K562 (cell line): ENCODE data around the gene B3GNT9. TPM values are rescaled to one million over a fixed set of nuclear protein-coding genes. Genes with fewer than 3 reads are reported as not detected.

Experiments
- ATAC-seq: fragments of 200-7000 bp; cut with Tn5 transposase; 3 replicates; pipeline ENCODE4 v1.9.1; 2020; ENCODE audit warnings: moderate library complexity
- BruUV-seq: library from RNA; stranded (reverse); fragments of 400-500 nt; replicated peaks from 2 replicates; lab custom pipeline; 2021; lab: Mats Ljungman, UMichigan
- CTCF ChIA-PET: fragments of 300-600 bp; formaldehyde crosslinking; extraction: SDS; loops from one replicate; lab custom pipeline; 2021; ENCODE audit warnings: low intra/inter-chr PET ratio; lab: Yijun Ruan, JAX
- POLR2A ChIA-PET: fragments of 300-600, 350-650 bp; sonication (Branson Sonifier 250); formaldehyde crosslinking; extraction: SDS; loops from one replicate; lab custom pipeline; 2021; ENCODE audit warnings: antibody characterized with exemption, inconsistent platforms; lab: Yijun Ruan, JAX
- DNase-seq, 4 experiments: peaks; one replicate each; pipeline versions ENCODE4 v3.0.0 to v3.0.0-alpha.2; 2011 to 2018; ENCODE audit warnings: low spot score in 3 of 4, mixed read lengths in 3 of 4; ENCODE audit errors: extremely low read depth in 1 of 4
- FAIRE-seq: peaks from 2 replicates; lab custom pipeline; 2011; peaks lifted over from hg19 to GRCh38; lab: Jason Lieb, UNC
- H2AFZ ChIP-seq: 2 replicates; pipeline ENCODE4 v1.6.0; 2011; ENCODE audit warnings: low read depth, low read length, control low read depth, inconsistent platforms
- H3K27ac ChIP-seq: fragments of 200-600 bp; 3 replicates; pipeline ENCODE4 v1.8.0; 2011; ENCODE audit warnings: low read depth, mild to moderate bottlenecking, control low read depth, inconsistent platforms, low read length, moderate library complexity, mixed read lengths; ENCODE audit errors: extremely low read depth
- H3K27me3 ChIP-seq, 2 experiments: fragments of 300-600 bp in 1 of 2; 2 replicates in 1 of 2; 3 replicates in 1 of 2; pipeline versions ENCODE4 v1.6.0 to v1.8.0; 2011; ENCODE audit warnings: inconsistent platforms in 2 of 2, low read length in 2 of 2, mild to moderate bottlenecking in 1 of 2, mixed read lengths in 1 of 2, moderate library complexity in 1 of 2; ENCODE audit not compliant: control insufficient read depth in 2 of 2, insufficient read depth in 2 of 2
- H3K36me3 ChIP-seq: fragments of 300-600 bp; 3 replicates; pipeline ENCODE4 v1.8.0; 2011; ENCODE audit warnings: mild to moderate bottlenecking, low read length, inconsistent platforms; ENCODE audit not compliant: control insufficient read depth, insufficient read depth
- H3K4me1 ChIP-seq, 2 experiments: fragments of 200-600 bp in 1 of 2; replicated peaks in 1 of 2; 2 replicates in 1 of 2; 3 replicates in 1 of 2; pipeline versions ENCODE4 v1.5.1 to v1.8.0; 2011; ENCODE audit warnings: inconsistent platforms in 2 of 2, low read length in 2 of 2, mild to moderate bottlenecking in 1 of 2, mixed read lengths in 1 of 2, moderate library complexity in 1 of 2; ENCODE audit not compliant: control insufficient read depth in 2 of 2, insufficient read depth in 2 of 2
- H3K4me2 ChIP-seq: 2 replicates; pipeline ENCODE4 v1.6.1; 2011; ENCODE audit warnings: low read length, control low read depth, inconsistent platforms, mixed read lengths; ENCODE audit not compliant: insufficient read depth
- H3K4me3 ChIP-seq: fragments of 200-600 bp; sonication (generic), shearing (Covaris generic); 2 replicates; pipeline ENCODE4 v1.5.1; 2016; ENCODE audit warnings: control low read depth, inconsistent platforms
- H3K79me2 ChIP-seq: fragments of 200-600 bp; 3 replicates; pipeline ENCODE4 v1.8.0; 2011; ENCODE audit warnings: low read length, inconsistent platforms; ENCODE audit not compliant: control insufficient read depth, insufficient read depth
- H3K9ac ChIP-seq, 2 experiments: 2 replicates each; pipeline versions ENCODE4 v1.6.0 to v1.6.1; 2011; ENCODE audit warnings: low read depth in 2 of 2, low read length in 2 of 2, control low read depth in 1 of 2, inconsistent platforms in 1 of 2, mild to moderate bottlenecking in 1 of 2, mixed read lengths in 1 of 2; ENCODE audit not compliant: insufficient read depth in 1 of 2
- H3K9me1 ChIP-seq: one replicate; pipeline ENCODE4 v1.6.0; 2011; ENCODE audit warnings: inconsistent platforms, mild to moderate bottlenecking, low read length, moderate library complexity; ENCODE audit not compliant: control insufficient read depth, insufficient read depth
- H3K9me3 ChIP-seq: replicated peaks from 2 replicates; pipeline ENCODE4 v1.5.1; 2011; ENCODE audit warnings: low read depth, low read length, inconsistent platforms; ENCODE audit not compliant: control insufficient read depth, insufficient read depth
- H4K20me1 ChIP-seq: replicated peaks from 2 replicates; pipeline ENCODE4 v1.6.1; 2011; ENCODE audit warnings: low read length, inconsistent platforms, mixed read lengths; ENCODE audit not compliant: control insufficient read depth, insufficient read depth
- AFF4 ChIP-seq: sonication (generic); formaldehyde crosslinking; IDR thresholded peaks from 2 replicates; pipeline ENCODE4 v1.8.0; 2023; ENCODE audit warnings: mild to moderate bottlenecking, missing genetic modification reagents
- E2F5 ChIP-seq: sonication (generic); formaldehyde crosslinking; IDR thresholded peaks from 2 replicates; pipeline ENCODE4 v1.8.0; 2022; ENCODE audit warnings: mild to moderate bottlenecking, missing genetic modification reagents
- ELF1 ChIP-seq: fragments of 200-800 bp; sonication (Bioruptor generic); IDR thresholded peaks from 2 replicates; pipeline ENCODE4 v1.6.1; 2016; ENCODE audit warnings: missing genetic modification characterization, missing compliant biosample characterization
- ELK3 ChIP-seq: fragments of 450-650 bp; formaldehyde crosslinking; IDR thresholded peaks from 2 replicates; pipeline ENCODE4 v1.4.0; 2020; ENCODE audit warnings: mild to moderate bottlenecking
- ESRRA ChIP-seq: fragments of 450-650 bp; IDR thresholded peaks from 2 replicates; pipeline ENCODE4 v1.6.1; 2014; ENCODE audit warnings: low read depth, mild to moderate bottlenecking, moderate library complexity, borderline replicate concordance
- GABPA ChIP-seq: fragments of 200-800 bp; sonication (Bioruptor generic); conservative IDR thresholded peaks from 2 replicates; pipeline ENCODE4 v1.6.1; 2016; ENCODE audit warnings: low read depth, missing genetic modification characterization, missing compliant biosample characterization
- HMGN3 ChIP-seq: IDR thresholded peaks from 2 replicates; pipeline ENCODE4 v1.6.1; 2011; ENCODE audit warnings: borderline replicate concordance, low read depth, mild to moderate bottlenecking, mixed read lengths, low read length; ENCODE audit not compliant: insufficient read length; ENCODE audit errors: extremely low read depth
- MECOM ChIP-seq: fragments of 250-450 bp; sonication (Bioruptor Pico); IDR thresholded peaks from 2 replicates; pipeline ENCODE4 v1.8.0; 2022; ENCODE audit warnings: inconsistent platforms
- NCOA4 ChIP-seq: fragments of 450-650 bp; IDR thresholded peaks from 2 replicates; pipeline ENCODE4 v1.6.1; 2018; ENCODE audit warnings: mild to moderate bottlenecking; ENCODE audit not compliant: partially characterized antibody
- PHB ChIP-seq: fragments of 250-450 bp; sonication (Bioruptor Pico); IDR thresholded peaks from 2 replicates; pipeline ENCODE4 v1.5.0; 2021
- RBFOX2 ChIP-seq: fragments of 200-400 bp; formaldehyde crosslinking; IDR thresholded peaks from 2 replicates; pipeline ENCODE4 v1.6.1; 2017; ENCODE audit warnings: low read depth, mild to moderate bottlenecking, low read length, moderate library complexity
- TCF7 ChIP-seq: sonication (generic); IDR thresholded peaks from 2 replicates; pipeline ENCODE4 v1.6.1; 2016; ENCODE audit warnings: antibody characterized with exemption, borderline replicate concordance
- ZBTB17 ChIP-seq: fragments of 450-650 bp; formaldehyde crosslinking; IDR thresholded peaks from 2 replicates; pipeline ENCODE4 v1.4.0; 2020; ENCODE audit warnings: mild to moderate bottlenecking
- ZNF354B ChIP-seq: fragments of 250-450 bp; sonication (Bioruptor Pico); IDR thresholded peaks from 2 replicates; pipeline ENCODE4 v1.4.0; 2020
- ZNF707 ChIP-seq: fragments of 250-450 bp; sonication (Bioruptor Pico); conservative IDR thresholded peaks from 2 replicates; pipeline ENCODE4 v1.8.0; 2022; ENCODE audit warnings: inconsistent platforms, mild to moderate bottlenecking, moderate library complexity
- WGBS: fragments of 100-300 bp; shearing (Covaris generic); methylation state at CpG from one replicate; pipeline ENCODE4 v1.1.6; 2016; ENCODE audit warnings: low coverage, mixed read lengths; ENCODE audit not compliant: insufficient coverage; ENCODE audit errors: missing lambda C conversion rate; 5-methylcytosine and 5-hydroxymethylcytosine counted together
- in situ Hi-C: fragments of 300-500 bp; cut with MboI; formaldehyde crosslinking; loops from 4 replicates; pipeline ENCODE4 v1.15.0; 2018; ENCODE audit warnings: inconsistent platforms, mixed read lengths
- intact Hi-C: fragments of 100-400 bp; cut with micrococcal nuclease; formaldehyde crosslinking; loops from 2 replicates; pipeline ENCODE4 v1.14.2; 2022
- polyA plus RNA-seq, 8 experiments: library from polyadenylated mRNA; depleted of rRNA in 4 of 8; stranded (reverse) in 5 of 8; unstranded in 3 of 8; fragments of >200 nt; fragmentation: Nextera tagmentation in 2 of 8; fragmentation: Illumina TruSeq in 1 of 8; extraction: Ambion mirVana in 2 of 8; extraction: Trizol in 1 of 8; gene quantifications; 2 replicates each; pipeline versions ENCODE4 v1.2.1 to v1.2.3, GENCODE V29; 2011 to 2014; ENCODE audit warnings: inconsistent platforms in 1 of 8, missing spikeins in 1 of 8
- total RNA-seq, 7 experiments: library from RNA; depleted of rRNA in 6 of 7; stranded (reverse); fragments of >200 nt in 6 of 7; fragmentation: Illumina TruSeq in 2 of 7; extraction: Trizol in 2 of 7; gene quantifications; 2 replicates each; pipeline versions ENCODE4 v1.2.1 to v1.2.3, GENCODE V29; 2011 to 2021; ENCODE audit warnings: low replicate concordance in 1 of 7

Gene B3GNT9
- total and polyA plus RNA-seq, 9 of the 15 experiments (the other 6 are each of a cell fraction or from before 2014, with no cell fraction given), result 0.01 to 1.8 (median 1.1) TPM; not detected in 1

GRCh38 chr16:67177743-67178699 is 27.2 kb upstream of the B3GNT9 start:
- peak; percentile 47 to 71 (median 65) for DNase-seq
- Histone ChIP-seq H3K79me2 (peaks cover 10% of the 10 kb centered on the region), H3K9me1 (no peaks in the 10 kb centered on the region), H2AFZ (0 out of 2 replicates have a peak overlapping the region, but pooled peaks have one; percentile 57), H3K4me1 (peaks cover 9 to 48% of the 10 kb centered on the region in 2 experiments), H3K9me3 (no peaks in the 10 kb centered on the region), H4K20me1 (no peaks in the 10 kb centered on the region), H3K4me3 (peak overlapping the region; percentile 32), H3K27me3 (no peaks in the 10 kb centered on the region), H3K4me2 (peak overlapping the region; percentile 61; the same call in 1 of the 2 replicates), H3K27ac (no peak overlapping the region), H3K9ac (peak overlapping the region in 1 of 2 experiments; percentile 72; a peak in 2 of 4 replicates), H3K36me3 (no peaks in the 10 kb centered on the region)
- intact Hi-C loops, result no loop called here
- CTCF ChIA-PET, result interaction anchor here (0.6 kb wide), 1 partner anchor 66 kb away, joined by 3 read pairs; no protein-coding TSS in a partner anchor
- no peak for FAIRE-seq
- no TSS peak for BruUV-seq
- POLR2A ChIA-PET, result interaction anchor here (0.7 to 1.1 kb wide), 4 partner anchors 11 to 290 kb away, joined by 3 read pairs; partner anchors contain the start of gene EXOC3L1
- peak; percentile 81 for ATAC-seq
- WGBS, result 49% methylated on average over 56 of the region's 73 CpGs
- in situ Hi-C loops, result no loop called here
- TF ChIP-seq RBFOX2 (no peak), E2F5 (CRISPR knock-in tag) (no peak), GABPA (tag) (no peak), ELF1 (no peak), HMGN3 (peak; percentile 60), ZBTB17 (CRISPR knock-in tag) (no peak), NCOA4 (no peak), MECOM (no peak), ZNF707 (no peak), PHB (CRISPR knock-in tag) (no peak), ZNF354B (CRISPR knock-in tag) (no peak), TCF7 (no peak), AFF4 (CRISPR knock-in tag) (no peak), ESRRA (no peak), ELK3 (CRISPR knock-in tag) (no peak)
